Neural progenitor cell (in vitro differentiated cells): ENCODE results near the gene ADGRA1. TPM values are rescaled to one million over a fixed set of nuclear protein-coding genes. Genes with fewer than 3 reads are reported as not detected.
A peak's percentile ranks its signal among the peaks of the same experiment; 100 is the strongest.

ENCODE experiments used
- DNase-seq: peaks from one replicate; pipeline ENCODE4 v3.0.0-alpha.2; 2016; ENCODE audit warnings: low spot score
- H2AFZ ChIP-seq: fragments of 200-600 bp; sonication (generic); replicated peaks from 2 replicates; pipeline ENCODE4 v1.6.1; 2016; ENCODE audit warnings: antibody characterized with exemption
- H3F3A ChIP-seq: fragments of 200-600 bp; sonication (generic); 2 replicates; pipeline ENCODE4 v1.6.1; 2016; ENCODE audit warnings: antibody characterized with exemption, low read depth
- H3K27ac ChIP-seq: fragments of 200-600 bp; sonication (generic); 2 replicates; pipeline ENCODE4 v1.5.1; 2016; ENCODE audit warnings: mild to moderate bottlenecking
- H3K27me3 ChIP-seq: fragments of 200-600 bp; sonication (generic); 2 replicates; pipeline ENCODE4 v1.6.1; 2016; ENCODE audit warnings: mild to moderate bottlenecking, moderate library complexity
- H3K36me3 ChIP-seq: fragments of 200-600 bp; sonication (generic); 2 replicates; pipeline ENCODE4 v1.5.1; 2016
- H3K4me1 ChIP-seq: fragments of 200-600 bp; sonication (generic); 2 replicates; pipeline ENCODE4 v1.6.1; 2016; ENCODE audit warnings: mixed run types
- H3K4me2 ChIP-seq: fragments of 200-600 bp; sonication (generic); 2 replicates; pipeline ENCODE4 v1.6.1; 2016
- H3K4me3 ChIP-seq: fragments of 200-600 bp; sonication (generic); 2 replicates; pipeline ENCODE4 v1.5.1; 2016
- H3K79me2 ChIP-seq: fragments of 200-600 bp; sonication (generic); 2 replicates; pipeline ENCODE4 v1.6.1; 2016; ENCODE audit warnings: low read depth
- H3K9ac ChIP-seq: fragments of 200-600 bp; sonication (generic); 2 replicates; pipeline ENCODE4 v1.6.1; 2016
- H3K9me3 ChIP-seq: fragments of 200-600 bp; sonication (generic); 2 replicates; pipeline ENCODE4 v1.5.1; 2016; ENCODE audit warnings: low read depth
- H4K20me1 ChIP-seq: fragments of 200-600 bp; sonication (generic); 2 replicates; pipeline ENCODE4 v1.6.1; 2016; ENCODE audit warnings: low read depth
- H3K27ac Mint-ChIP-seq: 3 replicates; pipeline ENCODE4 v1.8.0; 2021; ENCODE audit warnings: mixed read lengths
- H3K27me3 Mint-ChIP-seq: 2 replicates; pipeline ENCODE4 v1.8.0; 2022; ENCODE audit warnings: low read depth, mild to moderate bottlenecking, inconsistent platforms, moderate library complexity, mixed read lengths; ENCODE audit not compliant: insufficient read depth
- H3K36me3 Mint-ChIP-seq: 3 replicates; pipeline ENCODE4 v1.8.0; 2021; ENCODE audit warnings: mixed read lengths
- H3K4me1 Mint-ChIP-seq: 3 replicates; pipeline ENCODE4 v1.8.0; 2021; ENCODE audit warnings: mixed read lengths
- H3K4me3 Mint-ChIP-seq: 3 replicates; pipeline ENCODE4 v1.8.0; 2021; ENCODE audit warnings: mild to moderate bottlenecking, moderate library complexity, mixed read lengths
- H3K9me3 Mint-ChIP-seq: 3 replicates; pipeline ENCODE4 v1.8.0; 2020; ENCODE audit warnings: mixed read lengths
- EZH2 ChIP-seq: fragments of 200-600 bp; sonication (generic); IDR thresholded peaks from 2 replicates; pipeline ENCODE4 v1.6.1; 2017; ENCODE audit warnings: antibody characterized with exemption, mild to moderate bottlenecking, moderate library complexity
- EZH2phosphoT487 ChIP-seq: fragments of 200-600 bp; sonication (generic); IDR thresholded peaks from 2 replicates; pipeline ENCODE4 v1.6.1; 2017; ENCODE audit warnings: antibody characterized with exemption
- total RNA-seq: library from RNA; depleted of rRNA; stranded (reverse); fragments of >200 nt; gene quantifications from 2 replicates; pipeline ENCODE4 v1.2.3, GENCODE V29; 2015; ENCODE audit warnings: low replicate concordance
- TF ChIP-seq, protein P1 (sequence below): fragments of 200-600 bp; sonication (generic); IDR thresholded peaks from 2 replicates; pipeline ENCODE4 v1.5.1; 2017; ENCODE audit warnings: antibody characterized with exemption, mild to moderate bottlenecking

The ADGRA1 gene
- total RNA-seq, 1 donor from 2014 or later: not detected

DNA sequence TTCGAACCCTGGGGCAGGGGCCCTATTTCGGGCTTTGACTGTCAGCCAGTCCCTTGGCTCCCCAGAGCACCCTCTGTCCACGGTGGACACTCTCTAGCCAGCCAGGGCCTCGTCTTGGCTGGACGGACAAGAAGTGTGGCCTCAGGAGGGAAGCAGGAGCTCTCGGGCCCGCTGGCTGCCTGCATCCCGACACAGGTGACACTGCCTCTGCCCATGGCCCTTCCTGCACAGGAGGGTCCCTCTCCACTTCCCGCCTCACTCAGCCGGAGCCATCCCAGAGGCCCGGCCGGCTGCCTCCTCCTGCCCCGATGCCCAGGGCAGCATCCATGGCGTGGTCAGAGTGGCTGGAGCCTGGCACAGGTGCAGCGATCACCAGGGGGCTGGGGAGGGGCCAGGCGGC lies 7.9 kb downstream of the ADGRA1 start:
- Histone ChIP-seq H3K36me3 (no peaks in the 10 kb centered on the region), H2AFZ (no peak overlapping the region), H3K79me2 (no peaks in the 10 kb centered on the region), H3K4me1 (peaks cover 1% of the 10 kb centered on the region), H4K20me1 (no peaks in the 10 kb centered on the region), H3K9me3 (no peaks in the 10 kb centered on the region), H3K27me3 (peaks cover 51% of the 10 kb centered on the region), H3F3A (peaks cover 2% of the 10 kb centered on the region), H3K4me2 (no peak overlapping the region), H3K4me3 (no peak overlapping the region), H3K27ac (no peak overlapping the region), H3K9ac (no peak overlapping the region)
- H3K4me1 Mint-ChIP-seq: peaks cover 9% of the 10 kb centered on the region
- TF ChIP-seq, protein P1, sequence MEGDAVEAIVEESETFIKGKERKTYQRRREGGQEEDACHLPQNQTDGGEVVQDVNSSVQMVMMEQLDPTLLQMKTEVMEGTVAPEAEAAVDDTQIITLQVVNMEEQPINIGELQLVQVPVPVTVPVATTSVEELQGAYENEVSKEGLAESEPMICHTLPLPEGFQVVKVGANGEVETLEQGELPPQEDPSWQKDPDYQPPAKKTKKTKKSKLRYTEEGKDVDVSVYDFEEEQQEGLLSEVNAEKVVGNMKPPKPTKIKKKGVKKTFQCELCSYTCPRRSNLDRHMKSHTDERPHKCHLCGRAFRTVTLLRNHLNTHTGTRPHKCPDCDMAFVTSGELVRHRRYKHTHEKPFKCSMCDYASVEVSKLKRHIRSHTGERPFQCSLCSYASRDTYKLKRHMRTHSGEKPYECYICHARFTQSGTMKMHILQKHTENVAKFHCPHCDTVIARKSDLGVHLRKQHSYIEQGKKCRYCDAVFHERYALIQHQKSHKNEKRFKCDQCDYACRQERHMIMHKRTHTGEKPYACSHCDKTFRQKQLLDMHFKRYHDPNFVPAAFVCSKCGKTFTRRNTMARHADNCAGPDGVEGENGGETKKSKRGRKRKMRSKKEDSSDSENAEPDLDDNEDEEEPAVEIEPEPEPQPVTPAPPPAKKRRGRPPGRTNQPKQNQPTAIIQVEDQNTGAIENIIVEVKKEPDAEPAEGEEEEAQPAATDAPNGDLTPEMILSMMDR: no peak
- TF ChIP-seq EZH2phosphoT487 (no peak), EZH2 (no peak)
- no peak overlapping the region for H3K27ac Mint-ChIP-seq
- peaks cover 32% of the 10 kb centered on the region for H3K27me3 Mint-ChIP-seq
- H3K9me3 Mint-ChIP-seq: peaks cover 3% of the 10 kb centered on the region
- no peak overlapping the region for H3K4me3 Mint-ChIP-seq
- no peaks in the 10 kb centered on the region for H3K36me3 Mint-ChIP-seq
- DNase-seq: no peak

DNA sequence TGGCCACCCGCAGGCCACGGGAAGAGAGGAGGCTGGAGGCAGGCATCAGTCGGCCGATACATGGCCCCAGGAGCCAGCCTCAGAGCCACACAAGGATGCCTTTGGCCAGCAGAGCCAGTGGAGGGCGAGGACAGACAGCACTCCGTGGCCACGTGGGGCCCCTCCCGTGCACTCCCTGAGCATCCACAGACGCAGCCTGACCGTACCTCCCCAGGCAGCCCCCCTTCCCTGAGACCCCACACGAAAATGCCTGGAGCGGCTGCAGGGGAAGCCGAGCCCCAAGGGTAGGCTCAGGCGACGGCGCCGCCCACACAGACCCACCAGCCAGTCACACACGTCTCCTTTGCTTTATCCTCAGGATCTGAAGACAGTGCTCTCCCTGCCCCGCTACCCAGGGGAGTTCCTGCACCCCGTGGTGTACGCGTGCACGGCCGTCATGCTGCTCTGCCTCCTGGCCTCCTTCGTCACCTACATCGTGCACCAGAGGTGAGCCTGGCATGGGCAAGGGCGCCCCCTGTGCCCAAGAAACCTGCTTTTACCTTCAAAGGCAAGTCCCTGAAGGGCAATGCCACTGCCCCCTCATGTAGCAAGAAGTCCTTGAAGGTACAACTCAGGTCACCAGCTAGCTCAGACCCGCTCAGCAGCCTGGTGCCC lies 9.0 kb downstream of the ADGRA1 start:
- no peak overlapping the region for H3K27ac ChIP-seq
- H3K9me3 ChIP-seq: no peaks in the 10 kb centered on the region
- no peak overlapping the region for H3K4me2 ChIP-seq
- no peaks in the 10 kb centered on the region for H4K20me1 ChIP-seq
- peaks cover 18% of the 10 kb centered on the region for H3K4me1 Mint-ChIP-seq
- H3K9me3 Mint-ChIP-seq: no peaks in the 10 kb centered on the region
- peaks cover 3% of the 10 kb centered on the region for H3F3A ChIP-seq
- H3K27ac Mint-ChIP-seq: no peak overlapping the region
- no peak overlapping the region for H3K9ac ChIP-seq
- peaks cover 13% of the 10 kb centered on the region for H3K4me1 ChIP-seq
- DNase-seq: no peak
- no peaks in the 10 kb centered on the region for H3K36me3 Mint-ChIP-seq
- TF ChIP-seq EZH2phosphoT487: no peak
- TF ChIP-seq, protein P1: peak; percentile 30
- TF ChIP-seq EZH2: no peak
- peaks cover 26% of the 10 kb centered on the region for H3K27me3 Mint-ChIP-seq
- peak overlapping the region; percentile 33 for H3K4me3 Mint-ChIP-seq
- peaks cover 45% of the 10 kb centered on the region for H3K27me3 ChIP-seq
- no peaks in the 10 kb centered on the region for H3K79me2 ChIP-seq
- H3K4me3 ChIP-seq: no peak overlapping the region
- H2AFZ ChIP-seq: no peak overlapping the region
- no peaks in the 10 kb centered on the region for H3K36me3 ChIP-seq

DNA sequence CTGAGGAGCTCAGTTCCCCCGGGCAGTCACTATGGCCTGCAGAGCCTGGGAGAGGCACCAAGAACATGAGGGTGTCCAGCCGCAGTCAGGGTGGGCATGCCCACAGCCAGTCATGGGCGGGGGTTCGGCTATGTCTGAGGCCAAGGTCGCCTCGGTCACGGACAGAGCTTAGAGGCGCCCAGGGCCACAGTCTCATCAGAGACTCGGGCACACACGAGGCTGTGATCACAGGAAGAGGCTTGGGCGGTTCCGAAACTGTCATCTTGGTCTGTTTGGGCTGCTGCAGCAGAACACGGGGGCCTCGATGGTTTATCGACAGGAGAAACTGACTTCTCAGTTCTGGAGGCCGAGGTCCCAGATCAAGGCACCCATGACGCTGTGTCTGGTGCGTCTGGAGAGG lies 9.7 kb downstream of the ADGRA1 start:
- Histone ChIP-seq H3K79me2 (no peaks in the 10 kb centered on the region), H3K4me3 (no peak overlapping the region), H3F3A (peaks cover 3% of the 10 kb centered on the region), H3K27ac (no peak overlapping the region), H4K20me1 (peaks cover 3% of the 10 kb centered on the region), H2AFZ (no peak overlapping the region), H3K9me3 (no peaks in the 10 kb centered on the region), H3K9ac (no peak overlapping the region), H3K36me3 (no peaks in the 10 kb centered on the region), H3K4me1 (peaks cover 20% of the 10 kb centered on the region), H3K4me2 (no peak overlapping the region), H3K27me3 (peaks cover 43% of the 10 kb centered on the region)
- no peaks in the 10 kb centered on the region for H3K9me3 Mint-ChIP-seq
- TF ChIP-seq, protein P1: no peak
- no peak for TF ChIP-seq EZH2phosphoT487
- no peak for TF ChIP-seq EZH2
- H3K4me1 Mint-ChIP-seq: peaks cover 24% of the 10 kb centered on the region
- peaks cover 26% of the 10 kb centered on the region for H3K27me3 Mint-ChIP-seq
- DNase-seq: no peak
- no peak overlapping the region for H3K4me3 Mint-ChIP-seq
- H3K36me3 Mint-ChIP-seq: no peaks in the 10 kb centered on the region
- H3K27ac Mint-ChIP-seq: no peak overlapping the region
